Neural progenitor cell (in vitro differentiated cells): ENCODE measurements around the gene HMGA1.

Experiments used
- EZH2 ChIP-seq: fragments of 200-600 bp; sonication (generic); IDR thresholded peaks from 2 replicates; pipeline ENCODE4 v1.6.1; 2017; ENCODE audit warnings: antibody characterized with exemption, mild to moderate bottlenecking, moderate library complexity
- EZH2phosphoT487 ChIP-seq: fragments of 200-600 bp; sonication (generic); IDR thresholded peaks from 2 replicates; pipeline ENCODE4 v1.6.1; 2017; ENCODE audit warnings: antibody characterized with exemption
- TF ChIP-seq, protein P1 (sequence below): fragments of 200-600 bp; sonication (generic); IDR thresholded peaks from 2 replicates; pipeline ENCODE4 v1.5.1; 2017; ENCODE audit warnings: antibody characterized with exemption, mild to moderate bottlenecking

GRCh38 chr6:34202329-34203201, 34.1 kb upstream of the HMGA1 start:
- TF ChIP-seq, protein P1, sequence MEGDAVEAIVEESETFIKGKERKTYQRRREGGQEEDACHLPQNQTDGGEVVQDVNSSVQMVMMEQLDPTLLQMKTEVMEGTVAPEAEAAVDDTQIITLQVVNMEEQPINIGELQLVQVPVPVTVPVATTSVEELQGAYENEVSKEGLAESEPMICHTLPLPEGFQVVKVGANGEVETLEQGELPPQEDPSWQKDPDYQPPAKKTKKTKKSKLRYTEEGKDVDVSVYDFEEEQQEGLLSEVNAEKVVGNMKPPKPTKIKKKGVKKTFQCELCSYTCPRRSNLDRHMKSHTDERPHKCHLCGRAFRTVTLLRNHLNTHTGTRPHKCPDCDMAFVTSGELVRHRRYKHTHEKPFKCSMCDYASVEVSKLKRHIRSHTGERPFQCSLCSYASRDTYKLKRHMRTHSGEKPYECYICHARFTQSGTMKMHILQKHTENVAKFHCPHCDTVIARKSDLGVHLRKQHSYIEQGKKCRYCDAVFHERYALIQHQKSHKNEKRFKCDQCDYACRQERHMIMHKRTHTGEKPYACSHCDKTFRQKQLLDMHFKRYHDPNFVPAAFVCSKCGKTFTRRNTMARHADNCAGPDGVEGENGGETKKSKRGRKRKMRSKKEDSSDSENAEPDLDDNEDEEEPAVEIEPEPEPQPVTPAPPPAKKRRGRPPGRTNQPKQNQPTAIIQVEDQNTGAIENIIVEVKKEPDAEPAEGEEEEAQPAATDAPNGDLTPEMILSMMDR: no peak
- no peak for TF ChIP-seq EZH2phosphoT487
- no peak for TF ChIP-seq EZH2
